ENCODE results near the gene RNF32. TPM values are rescaled to one million over a fixed set of nuclear protein-coding genes. Genes with fewer than 3 reads are reported as not detected.

Gene RNF32
- total RNA-seq, 2 experiments from 2014 or later, result 1.4 to 2.2 TPM

- Mint-ChIP-seq H3K4me3 (no peak overlapping the region), H3K36me3 (ENCODE audit: low read depth) (no peaks in the 10 kb centered on the region), H3K9me3 (ENCODE audit: insufficient read depth) (no peaks in the 10 kb centered on the region), H3K27me3 (ENCODE audit: low read depth) (peaks cover 22% of the 10 kb centered on the region), H3K27ac (no peak overlapping the region), H3K4me1 (ENCODE audit: low read depth) (peaks cover 2% of the 10 kb centered on the region)
- no peak for DNase-seq
- ATAC-seq, result no peak
- CTCF ChIA-PET, result no interaction called here
- POLR2A ChIA-PET, result no interaction called here
These were observed 15.4 kb downstream of the RNF32 start for GRCh38 chr7:156655983-156656382.

- Mint-ChIP-seq H3K27ac (no peak overlapping the region), H3K9me3 (ENCODE audit: insufficient read depth) (no peaks in the 10 kb centered on the region), H3K36me3 (ENCODE audit: low read depth) (no peaks in the 10 kb centered on the region), H3K27me3 (ENCODE audit: low read depth) (peaks cover 22% of the 10 kb centered on the region), H3K4me3 (no peak overlapping the region), H3K4me1 (ENCODE audit: low read depth) (peaks cover 2% of the 10 kb centered on the region)
- DNase-seq (no peak), ATAC-seq (no peak)
- CTCF ChIA-PET, result no interaction called here
- POLR2A ChIA-PET, result no interaction called here
These were observed 16.0 kb downstream of the RNF32 start for GRCh38 chr7:156656598-156656997.

GRCh38 chr7:156657681-156658080 lies 17.1 kb downstream of the RNF32 start:
- CTCF ChIA-PET, result no interaction called here
- POLR2A ChIA-PET, result no interaction called here

GRCh38 chr7:156659203-156659602 lies 18.6 kb downstream of the RNF32 start:
- no peak for DNase-seq
- ATAC-seq, result no peak
- H3K4me3 Mint-ChIP-seq, result no peak overlapping the region
- H3K4me1 Mint-ChIP-seq (ENCODE audit: low read depth), result peaks cover 2% of the 10 kb centered on the region
- peaks cover 17% of the 10 kb centered on the region for H3K27me3 Mint-ChIP-seq (ENCODE audit: low read depth)
- H3K27ac Mint-ChIP-seq, result no peak overlapping the region
- POLR2A ChIA-PET, result no interaction called here
- CTCF ChIA-PET, result no interaction called here
- H3K36me3 Mint-ChIP-seq (ENCODE audit: low read depth), result no peaks in the 10 kb centered on the region
- H3K9me3 Mint-ChIP-seq (ENCODE audit: insufficient read depth), result no peaks in the 10 kb centered on the region

More at GRCh38 chr7:156657681-156658080, 17.1 kb downstream of the RNF32 start:
- H3K4me1 Mint-ChIP-seq (ENCODE audit: low read depth), result peaks cover 2% of the 10 kb centered on the region
- no peak overlapping the region for H3K4me3 Mint-ChIP-seq
- no peaks in the 10 kb centered on the region for H3K36me3 Mint-ChIP-seq (ENCODE audit: low read depth)
- DNase-seq, result no peak
- ATAC-seq, result no peak
- H3K27me3 Mint-ChIP-seq (ENCODE audit: low read depth), result peaks cover 17% of the 10 kb centered on the region
- no peak overlapping the region for H3K27ac Mint-ChIP-seq
- H3K9me3 Mint-ChIP-seq (ENCODE audit: insufficient read depth), result no peaks in the 10 kb centered on the region

- Mint-ChIP-seq H3K4me3 (no peak overlapping the region), H3K27me3 (ENCODE audit: low read depth) (peaks cover 17% of the 10 kb centered on the region), H3K27ac (no peak overlapping the region), H3K4me1 (ENCODE audit: low read depth) (peaks cover 2% of the 10 kb centered on the region), H3K9me3 (ENCODE audit: insufficient read depth) (no peaks in the 10 kb centered on the region), H3K36me3 (ENCODE audit: low read depth) (no peaks in the 10 kb centered on the region)
- POLR2A ChIA-PET, result no interaction called here
- ATAC-seq (no peak), DNase-seq (no peak)
- CTCF ChIA-PET, result no interaction called here
These were observed 19.4 kb downstream of the RNF32 start for GRCh38 chr7:156659961-156660360.

- Mint-ChIP-seq H3K36me3 (ENCODE audit: low read depth) (no peaks in the 10 kb centered on the region), H3K9me3 (ENCODE audit: insufficient read depth) (no peaks in the 10 kb centered on the region), H3K4me1 (ENCODE audit: low read depth) (no peaks in the 10 kb centered on the region), H3K4me3 (no peak overlapping the region), H3K27me3 (ENCODE audit: low read depth) (peaks cover 17% of the 10 kb centered on the region), H3K27ac (no peak overlapping the region)
- no peak for DNase-seq
- POLR2A ChIA-PET, result no interaction called here
- no peak for ATAC-seq
- CTCF ChIA-PET, result no interaction called here
These were observed 21.1 kb downstream of the RNF32 start for GRCh38 chr7:156661637-156662036.

- no peak overlapping the region for H3K4me3 Mint-ChIP-seq
- POLR2A ChIA-PET, result no interaction called here
- H3K27ac Mint-ChIP-seq, result no peak overlapping the region
- H3K9me3 Mint-ChIP-seq (ENCODE audit: insufficient read depth), result no peaks in the 10 kb centered on the region
- DNase-seq (no peak), ATAC-seq (no peak)
- CTCF ChIA-PET, result interaction anchor here (0.6 kb wide), 1 partner anchor 285 kb away, joined by 3 read pairs; no protein-coding TSS in a partner anchor
- H3K4me1 Mint-ChIP-seq (ENCODE audit: low read depth), result no peaks in the 10 kb centered on the region
- peaks cover 17% of the 10 kb centered on the region for H3K27me3 Mint-ChIP-seq (ENCODE audit: low read depth)
- no peaks in the 10 kb centered on the region for H3K36me3 Mint-ChIP-seq (ENCODE audit: low read depth)
These were observed 21.7 kb downstream of the RNF32 start for GRCh38 chr7:156662277-156662676.

- ChIA-PET POLR2A (interaction anchor here (0.5 kb wide), 1 partner anchor 196 kb away, joined by 3 read pairs; no protein-coding TSS in a partner anchor), CTCF (no interaction called here)
- H3K27me3 Mint-ChIP-seq (ENCODE audit: low read depth), result peaks cover 1% of the 10 kb centered on the region
- ATAC-seq (no peak), DNase-seq (no peak)
- no peaks in the 10 kb centered on the region for H3K4me1 Mint-ChIP-seq (ENCODE audit: low read depth)
- no peaks in the 10 kb centered on the region for H3K9me3 Mint-ChIP-seq (ENCODE audit: insufficient read depth)
- no peak overlapping the region for H3K27ac Mint-ChIP-seq
- H3K4me3 Mint-ChIP-seq, result no peak overlapping the region
- H3K36me3 Mint-ChIP-seq (ENCODE audit: low read depth), result no peaks in the 10 kb centered on the region
These were observed 24.5 kb downstream of the RNF32 start for GRCh38 chr7:156665101-156665500.

- Mint-ChIP-seq H3K4me1 (ENCODE audit: low read depth) (no peaks in the 10 kb centered on the region), H3K27ac (no peak overlapping the region)
These were observed 26.0 kb downstream of the RNF32 start for GRCh38 chr7:156666368-156667109.

GRCh38 chr7:156667110-156667426 lies 26.5 kb downstream of the RNF32 start:
- H3K27ac Mint-ChIP-seq, result no peak overlapping the region
- no peak for DNase-seq
- no peaks in the 10 kb centered on the region for H3K27me3 Mint-ChIP-seq (ENCODE audit: low read depth)
- no peaks in the 10 kb centered on the region for H3K9me3 Mint-ChIP-seq (ENCODE audit: insufficient read depth)
- H3K4me1 Mint-ChIP-seq (ENCODE audit: low read depth), result no peaks in the 10 kb centered on the region
- CTCF ChIA-PET, result interaction anchor here (1.1 kb wide), 1 partner anchor 158 kb away, joined by 4 read pairs; no protein-coding TSS in a partner anchor
- POLR2A ChIA-PET, result no interaction called here
- no peak overlapping the region for H3K4me3 Mint-ChIP-seq
- no peak for ATAC-seq
- no peaks in the 10 kb centered on the region for H3K36me3 Mint-ChIP-seq (ENCODE audit: low read depth)

More at GRCh38 chr7:156666368-156667109, 26.0 kb downstream of the RNF32 start:
- DNase-seq, result no peak
- no peaks in the 10 kb centered on the region for H3K36me3 Mint-ChIP-seq (ENCODE audit: low read depth)
- ChIA-PET CTCF (interaction anchor here (1.1 kb wide), 1 partner anchor 159 kb away, joined by 4 read pairs; no protein-coding TSS in a partner anchor), POLR2A (no interaction called here)
- H3K27me3 Mint-ChIP-seq (ENCODE audit: low read depth), result no peaks in the 10 kb centered on the region
- no peak overlapping the region for H3K4me3 Mint-ChIP-seq
- no peaks in the 10 kb centered on the region for H3K9me3 Mint-ChIP-seq (ENCODE audit: insufficient read depth)
- no peak for ATAC-seq

GRCh38 chr7:156668130-156668741 lies 27.7 kb downstream of the RNF32 start:
- CTCF ChIA-PET, result interaction anchor here (0.6 kb wide), 1 partner anchor 404 kb away, joined by 3 read pairs; no protein-coding TSS in a partner anchor
- Mint-ChIP-seq H3K27me3 (ENCODE audit: low read depth) (no peaks in the 10 kb centered on the region), H3K4me3 (no peak overlapping the region), H3K27ac (no peak overlapping the region), H3K9me3 (ENCODE audit: insufficient read depth) (no peaks in the 10 kb centered on the region), H3K4me1 (ENCODE audit: low read depth) (no peaks in the 10 kb centered on the region), H3K36me3 (ENCODE audit: low read depth) (no peaks in the 10 kb centered on the region)
- POLR2A ChIA-PET, result no interaction called here
- DNase-seq (no peak), ATAC-seq (no peak)

GRCh38 chr7:156669035-156669828 lies 28.7 kb downstream of the RNF32 start:
- Mint-ChIP-seq H3K4me1 (ENCODE audit: low read depth) (no peaks in the 10 kb centered on the region), H3K36me3 (ENCODE audit: low read depth) (no peaks in the 10 kb centered on the region), H3K27ac (no peak overlapping the region), H3K27me3 (ENCODE audit: low read depth) (no peaks in the 10 kb centered on the region), H3K4me3 (no peak overlapping the region), H3K9me3 (ENCODE audit: insufficient read depth) (no peaks in the 10 kb centered on the region)
- ATAC-seq, result no peak
- no peak for DNase-seq
- ChIA-PET POLR2A (no interaction called here), CTCF (no interaction called here)

Measured in activated CD8-positive, alpha-beta T cell treated with anti-CD3 and anti-CD28 coated beads, Interleukin-2, amount 10 ng/mL, durations not matched to agents 7 days and 5 days (primary cell).